DMS79 treated with DMSO at 0.1 percent for 48 hours (cell line): ENCODE data around the gene LAMC2.

ENCODE experiments used
- DNase-seq: peaks from one replicate; lab custom pipeline; 2025; lab: John Stamatoyannopoulos, UW

The LAMC2 gene

GRCh38 chr1:183214021-183214970 is 28.2 kb downstream of the LAMC2 start:
- DNase-seq, result peak; percentile 21

GRCh38 chr1:183215076-183215720 is 29.1 kb downstream of the LAMC2 start:
- no peak for DNase-seq

GRCh38 chr1:183215936-183216335 is 29.9 kb downstream of the LAMC2 start:
- DNase-seq, result no peak

- peak; percentile 64 for DNase-seq
Observed at GRCh38 chr1:183218027-183218618, 32.1 kb downstream of the LAMC2 start.

GRCh38 chr1:183218971-183219615 is 33.0 kb downstream of the LAMC2 start:
- peak; percentile 66 for DNase-seq

- no peak for DNase-seq
Observed at GRCh38 chr1:183219616-183220009, 33.5 kb downstream of the LAMC2 start.

- no peak for DNase-seq
Observed at GRCh38 chr1:183222909-183223308, 36.8 kb downstream of the LAMC2 start.

- DNase-seq, result no peak
Observed at GRCh38 chr1:183223467-183223866, 37.4 kb downstream of the LAMC2 start.

GRCh38 chr1:183226361-183226760 is 40.3 kb downstream of the LAMC2 start:
- no peak for DNase-seq

GRCh38 chr1:183226963-183227362 is 40.9 kb downstream of the LAMC2 start:
- no peak for DNase-seq

- DNase-seq, result no peak
Observed at GRCh38 chr1:183227422-183228346, 41.6 kb downstream of the LAMC2 start.

GRCh38 chr1:183228347-183229220 is 42.5 kb downstream of the LAMC2 start:
- DNase-seq, result no peak

- DNase-seq, result no peak
Observed at GRCh38 chr1:183230413-183230812, 44.3 kb downstream of the LAMC2 start.

- DNase-seq, result no peak
Observed at GRCh38 chr1:183231545-183231944, 45.5 kb downstream of the LAMC2 start.

GRCh38 chr1:183233113-183233512 is 47.0 kb downstream of the LAMC2 start:
- DNase-seq, result no peak

- peak; percentile 90 for DNase-seq
Observed at GRCh38 chr1:183234660-183235476, 48.8 kb downstream of the LAMC2 start.

GRCh38 chr1:183235503-183235902 is 49.4 kb downstream of the LAMC2 start:
- DNase-seq, result peak; percentile 84

- DNase-seq, result no peak
Observed at GRCh38 chr1:183236158-183236725, 50.2 kb downstream of the LAMC2 start.

- DNase-seq, result no peak
Observed at GRCh38 chr1:183237046-183237445, 51.0 kb downstream of the LAMC2 start.
